Neural cell (in vitro differentiated cells): Measurements from ENCODE around the gene PLEKHG7. TPM values are rescaled to one million over a fixed set of nuclear protein-coding genes. Genes with fewer than 3 reads are reported as not detected.

Experiments
- H2AFZ ChIP-seq: fragments of 200-600, 300-800 bp; sonication (generic), shearing (Covaris generic); 2 replicates; pipeline ENCODE4 v1.6.0; 2014; ENCODE audit warnings: low read depth, mild to moderate bottlenecking, antibody characterized with exemption, low read length, moderate library complexity
- H3F3A ChIP-seq: fragments of 200-600 bp; shearing (Covaris generic); 2 replicates; pipeline ENCODE4 v1.6.1; 2016; ENCODE audit warnings: mild to moderate bottlenecking, moderate library complexity, mixed read lengths, antibody characterized with exemption, low read length; ENCODE audit not compliant: insufficient read depth, poor library complexity, severe bottlenecking
- H3K27ac ChIP-seq: fragments of 200-600, 300-800 bp; sonication (generic), shearing (Covaris generic); 2 replicates; pipeline ENCODE4 v1.5.1; 2014; ENCODE audit warnings: mild to moderate bottlenecking, low read length, moderate library complexity
- H3K27me3 ChIP-seq: fragments of 300-800, 200-600 bp; sonication (generic), shearing (Covaris generic); 2 replicates; pipeline ENCODE4 v1.6.0; 2014; ENCODE audit warnings: mild to moderate bottlenecking, low read depth, low read length, moderate library complexity; ENCODE audit not compliant: insufficient read depth
- H3K36me3 ChIP-seq: fragments of 300-800, 200-600 bp; sonication (generic), shearing (Covaris generic); 2 replicates; pipeline ENCODE4 v1.5.1; 2014; ENCODE audit warnings: mild to moderate bottlenecking, antibody characterized with exemption, low read length, moderate library complexity; ENCODE audit not compliant: insufficient read depth
- H3K4me2 ChIP-seq: fragments of 300-800, 200-600 bp; sonication (generic), shearing (Covaris generic); 2 replicates; pipeline ENCODE4 v1.6.0; 2014; ENCODE audit warnings: mild to moderate bottlenecking, low read length
- H3K4me3 ChIP-seq: fragments of 300-800, 200-600 bp; sonication (generic), shearing (Covaris generic); 2 replicates; pipeline ENCODE4 v1.5.1; 2014; ENCODE audit warnings: mild to moderate bottlenecking, low read length, moderate library complexity
- H3K79me2 ChIP-seq: fragments of 200-600 bp; shearing (Covaris generic); replicated peaks from 2 replicates; pipeline ENCODE4 v1.6.0; 2014; ENCODE audit warnings: mild to moderate bottlenecking, low read length, moderate library complexity; ENCODE audit not compliant: insufficient read depth
- H3K9ac ChIP-seq: fragments of 300-800, 200-600 bp; sonication (generic), shearing (Covaris generic); 2 replicates; pipeline ENCODE4 v1.6.1; 2016; ENCODE audit warnings: mild to moderate bottlenecking, low read length, mixed read lengths
- H3K9me2 ChIP-seq: fragments of 200-600 bp; shearing (Covaris generic); 2 replicates; pipeline ENCODE4 v1.6.1; 2016; ENCODE audit warnings: mild to moderate bottlenecking, low read length, mixed read lengths; ENCODE audit not compliant: insufficient read depth
- H3K9me3 ChIP-seq: fragments of 200-600, 300-800 bp; sonication (generic), shearing (Covaris generic); 2 replicates; pipeline ENCODE4 v1.6.1; 2016; ENCODE audit warnings: mild to moderate bottlenecking, mixed run types, low read length, moderate library complexity, mixed read lengths
- H4K20me1 ChIP-seq: fragments of 200-600 bp; shearing (Covaris generic); 2 replicates; pipeline ENCODE4 v1.6.1; 2016; ENCODE audit warnings: mild to moderate bottlenecking, mixed run types; ENCODE audit not compliant: insufficient read depth
- CTCF ChIP-seq: fragments of 450-650 bp; IDR thresholded peaks from 2 replicates; pipeline ENCODE4 v1.5.1; 2014; ENCODE audit warnings: antibody characterized with exemption, mild to moderate bottlenecking, moderate library complexity; ENCODE audit not compliant: poor library complexity, severe bottlenecking
- EP300 ChIP-seq: fragments of 450-650 bp; conservative IDR thresholded peaks from 2 replicates; pipeline ENCODE4 v1.6.1; 2014; ENCODE audit warnings: antibody characterized with exemption, mild to moderate bottlenecking, moderate library complexity; ENCODE audit not compliant: poor library complexity, severe bottlenecking
- EZH2 ChIP-seq: fragments of 200-600, 300-800 bp; shearing (Covaris generic), sonication (generic); IDR thresholded peaks from 2 replicates; pipeline ENCODE4 v1.6.1; 2014; ENCODE audit warnings: antibody characterized with exemption, low read length, borderline replicate concordance, mild to moderate bottlenecking; ENCODE audit not compliant: insufficient read depth, poor library complexity, severe bottlenecking
- MXI1 ChIP-seq: fragments of 450-650 bp; conservative IDR thresholded peaks from 2 replicates; pipeline ENCODE4 v1.6.1; 2014; ENCODE audit warnings: antibody characterized with exemption, mild to moderate bottlenecking; ENCODE audit not compliant: poor library complexity, severe bottlenecking
- POLR2AphosphoS5 ChIP-seq: IDR thresholded peaks from 2 replicates; pipeline ENCODE4 v1.6.1; 2012
- RAD21 ChIP-seq: fragments of 450-650 bp; conservative IDR thresholded peaks from 2 replicates; pipeline ENCODE4 v1.6.1; 2014; ENCODE audit warnings: antibody characterized with exemption, mild to moderate bottlenecking, moderate library complexity
- REST ChIP-seq: IDR thresholded peaks from 2 replicates; pipeline ENCODE4 v1.6.1; 2012; ENCODE audit warnings: borderline replicate concordance
- SMC3 ChIP-seq: fragments of 450-650 bp; conservative IDR thresholded peaks from 2 replicates; pipeline ENCODE4 v1.6.1; 2014; ENCODE audit warnings: antibody characterized with exemption, mild to moderate bottlenecking, moderate library complexity; ENCODE audit not compliant: poor library complexity
- TAF1 ChIP-seq: IDR thresholded peaks from 2 replicates; pipeline ENCODE4 v1.6.1; 2012; ENCODE audit warnings: low read depth
- polyA plus RNA-seq: library from polyadenylated mRNA; depleted of rRNA; stranded (reverse); fragments of >200 nt; gene quantifications from 2 replicates; pipeline ENCODE4 v1.2.3, GENCODE V29; 2014

Gene PLEKHG7
- polyA plus RNA-seq, 1 donor from 2014 or later: not detected

GRCh38 chr12:92753976-92754885 lies 51.4 kb downstream of the PLEKHG7 start:
- H3K4me3 ChIP-seq: no peak overlapping the region
- H3K36me3 ChIP-seq: no peaks in the 10 kb centered on the region
- H3K27me3 ChIP-seq: no peaks in the 10 kb centered on the region
- H3K4me2 ChIP-seq: no peak overlapping the region
- H3K9ac ChIP-seq: no peak overlapping the region
- no peaks in the 10 kb centered on the region for H3K79me2 ChIP-seq
- TF ChIP-seq CTCF: no peak
- TF ChIP-seq SMC3: no peak
- TF ChIP-seq TAF1: no peak
- TF ChIP-seq POLR2AphosphoS5: no peak
- no peak for TF ChIP-seq MXI1
- no peak for TF ChIP-seq RAD21
- no peak for TF ChIP-seq EP300
- no peak for TF ChIP-seq EZH2
- no peak for TF ChIP-seq REST
- no peaks in the 10 kb centered on the region for H3K9me2 ChIP-seq
- no peaks in the 10 kb centered on the region for H3F3A ChIP-seq
- no peaks in the 10 kb centered on the region for H3K9me3 ChIP-seq
- no peak overlapping the region for H2AFZ ChIP-seq
- H3K27ac ChIP-seq: no peak overlapping the region
- no peaks in the 10 kb centered on the region for H4K20me1 ChIP-seq

GRCh38 chr12:92756898-92757596 lies 54.3 kb downstream of the PLEKHG7 start:
- Histone ChIP-seq H2AFZ (no peak overlapping the region), H4K20me1 (no peaks in the 10 kb centered on the region)

More at GRCh38 chr12:92756898-92757596, 54.3 kb downstream of the PLEKHG7 start:
- no peak overlapping the region for H3K27ac ChIP-seq
- H3F3A ChIP-seq: no peaks in the 10 kb centered on the region
- no peak overlapping the region for H3K4me3 ChIP-seq
- H3K27me3 ChIP-seq: no peaks in the 10 kb centered on the region
- no peaks in the 10 kb centered on the region for H3K9me2 ChIP-seq
- no peak overlapping the region for H3K9ac ChIP-seq
- TF ChIP-seq MXI1 (no peak), CTCF (no peak), EP300 (no peak), TAF1 (no peak), REST (no peak), SMC3 (no peak), POLR2AphosphoS5 (no peak), RAD21 (no peak), EZH2 (no peak)
- no peaks in the 10 kb centered on the region for H3K36me3 ChIP-seq
- no peaks in the 10 kb centered on the region for H3K9me3 ChIP-seq
- no peak overlapping the region for H3K4me2 ChIP-seq
- no peaks in the 10 kb centered on the region for H3K79me2 ChIP-seq
